ENCODE results near the gene AP1B1.
"Not testable (repeated sequence)": the region's sequence is repeated elsewhere in the genome, so short reads cannot be mapped to it uniquely, and the experiment has no call there.

The AP1B1 gene

GRCh38 chr22:29346659-29347058, 41.7 kb downstream of the AP1B1 start:
- no peak for FAIRE-seq

GRCh38 chr22:29345932-29346331, 42.4 kb downstream of the AP1B1 start:
- FAIRE-seq: no peak

- FAIRE-seq: not testable (repeated sequence)
Observed at GRCh38 chr22:29344889-29345288, 43.5 kb downstream of the AP1B1 start.

GRCh38 chr22:29344137-29344536, 44.2 kb downstream of the AP1B1 start:
- FAIRE-seq: no peak

- no peak for FAIRE-seq
Observed at GRCh38 chr22:29343313-29343805, 45.0 kb downstream of the AP1B1 start.

- FAIRE-seq: no peak
Observed at GRCh38 chr22:29342577-29343312, 45.6 kb downstream of the AP1B1 start.

- FAIRE-seq: no peak
Observed at GRCh38 chr22:29342177-29342576, 46.2 kb downstream of the AP1B1 start.

GRCh38 chr22:29341849-29342127, 46.6 kb downstream of the AP1B1 start:
- no peak for FAIRE-seq

GRCh38 chr22:29341056-29341848, 47.1 kb downstream of the AP1B1 start:
- FAIRE-seq: no peak

- no peak for FAIRE-seq
Observed at GRCh38 chr22:29340566-29340965, 47.8 kb downstream of the AP1B1 start.

GRCh38 chr22:29339381-29340235, 48.8 kb downstream of the AP1B1 start:
- no peak for FAIRE-seq

GRCh38 chr22:29338398-29338797, 50.0 kb downstream of the AP1B1 start:
- no peak for FAIRE-seq

- FAIRE-seq: no peak
Observed at GRCh38 chr22:29337631-29338284, 50.6 kb downstream of the AP1B1 start.

GRCh38 chr22:29336751-29337490, 51.4 kb downstream of the AP1B1 start:
- FAIRE-seq: no peak

- no peak for FAIRE-seq
Observed at GRCh38 chr22:29335656-29336055, 52.7 kb downstream of the AP1B1 start.

- no peak for FAIRE-seq
Observed at GRCh38 chr22:29334696-29335344, 53.5 kb downstream of the AP1B1 start.

GRCh38 chr22:29334148-29334547, 54.2 kb downstream of the AP1B1 start:
- FAIRE-seq: no peak

- FAIRE-seq: no peak
Observed at GRCh38 chr22:29332886-29333496, 55.4 kb downstream of the AP1B1 start.

GRCh38 chr22:29331658-29332300, 56.6 kb downstream of the AP1B1 start:
- no peak for FAIRE-seq

- no peak for FAIRE-seq
Observed at GRCh38 chr22:29331213-29331612, 57.2 kb downstream of the AP1B1 start.

- FAIRE-seq: no peak
Observed at GRCh38 chr22:29330753-29331152, 57.6 kb downstream of the AP1B1 start.

Measured in TTC549 (cell line).